ENCODE results near the gene LHFPL3.

The LHFPL3 gene

GRCh38 chr7:104371980-104372357 lies 43.6 kb downstream of the LHFPL3 start:
- no peak for DNase-seq

- no peak for DNase-seq
Observed at GRCh38 chr7:104382616-104383015, 54.2 kb downstream of the LHFPL3 start.

- no peak for DNase-seq
Observed at GRCh38 chr7:104386943-104387342, 58.5 kb downstream of the LHFPL3 start.

GRCh38 chr7:104388222-104388621 lies 59.8 kb downstream of the LHFPL3 start:
- DNase-seq = no peak

GRCh38 chr7:104395162-104395561 lies 66.8 kb downstream of the LHFPL3 start:
- DNase-seq = no peak

GRCh38 chr7:104397442-104397841 lies 69.0 kb downstream of the LHFPL3 start:
- no peak for DNase-seq

GRCh38 chr7:104408371-104408770 lies 80.0 kb downstream of the LHFPL3 start:
- no peak for DNase-seq

- no peak for DNase-seq
Observed at GRCh38 chr7:104410742-104411141, 82.3 kb downstream of the LHFPL3 start.

GRCh38 chr7:104412911-104413310 lies 84.5 kb downstream of the LHFPL3 start:
- DNase-seq = no peak

- no peak for DNase-seq
Observed at GRCh38 chr7:104414216-104414615, 85.8 kb downstream of the LHFPL3 start.

- no peak for DNase-seq
Observed at GRCh38 chr7:104415700-104416099, 87.3 kb downstream of the LHFPL3 start.

GRCh38 chr7:104416866-104417393 lies 88.5 kb downstream of the LHFPL3 start:
- no peak for DNase-seq

- DNase-seq = no peak
Observed at GRCh38 chr7:104431930-104432329, 103.5 kb downstream of the LHFPL3 start.

GRCh38 chr7:104434129-104434528 lies 105.7 kb downstream of the LHFPL3 start:
- no peak for DNase-seq

GRCh38 chr7:104442481-104442880 lies 114.1 kb downstream of the LHFPL3 start:
- peak in 1 of 2 experiments; percentile 5 for DNase-seq

GRCh38 chr7:104444017-104444416 lies 115.6 kb downstream of the LHFPL3 start:
- DNase-seq = no peak

- no peak for DNase-seq
Observed at GRCh38 chr7:104445393-104445792, 117.0 kb downstream of the LHFPL3 start.

- no peak for DNase-seq
Observed at GRCh38 chr7:104450861-104451260, 122.5 kb downstream of the LHFPL3 start.

GRCh38 chr7:104453190-104453589 lies 124.8 kb downstream of the LHFPL3 start:
- no peak for DNase-seq

GRCh38 chr7:104458875-104459274 lies 130.5 kb downstream of the LHFPL3 start:
- no peak for DNase-seq

- DNase-seq = no peak
Observed at GRCh38 chr7:104469166-104469820, 140.9 kb downstream of the LHFPL3 start.

- no peak for DNase-seq
Observed at GRCh38 chr7:104480529-104480928, 152.1 kb downstream of the LHFPL3 start.

- DNase-seq = peak in 1 of 2 experiments; percentile 46
Observed at GRCh38 chr7:104482362-104483037, 154.1 kb downstream of the LHFPL3 start.

GRCh38 chr7:104486931-104487330 lies 158.5 kb downstream of the LHFPL3 start:
- no peak for DNase-seq

- DNase-seq = no peak
Observed at GRCh38 chr7:104487642-104488041, 159.2 kb downstream of the LHFPL3 start.
